Endothelial cell of umbilical vein (primary cell): ENCODE data around the gene EXOC3L1. TPM values are rescaled to one million over a fixed set of nuclear protein-coding genes. Genes with fewer than 3 reads are reported as not detected.

Experiments
- BruUV-seq: library from RNA; stranded (reverse); fragments of 400-500 nt; replicated peaks from 2 replicates; lab custom pipeline; 2021; lab: Mats Ljungman, UMichigan
- CTCF ChIA-PET: fragments of 300-600, 350-600 bp; sonication (Branson Sonifier 250); formaldehyde crosslinking; loops from one replicate; lab custom pipeline; 2021; ENCODE audit warnings: antibody characterized with exemption, inconsistent platforms; lab: Charles Lee
- POLR2A ChIA-PET: fragments of 300-600, 350-600 bp; sonication (Branson Sonifier 250); formaldehyde crosslinking; loops from one replicate; lab custom pipeline; 2021; ENCODE audit warnings: antibody characterized with exemption, inconsistent platforms; lab: Charles Lee
- DNase-seq: peaks from one replicate; pipeline ENCODE4 v3.0.0-alpha.2; 2011; ENCODE audit warnings: low read depth, low spot score
- FAIRE-seq: peaks from 2 replicates; lab custom pipeline; 2011; peaks lifted over from hg19 to GRCh38; lab: Jason Lieb, UNC
- H2AFZ ChIP-seq: 2 replicates; pipeline ENCODE4 v1.6.0; 2012; ENCODE audit warnings: low read depth, low read length, control low read depth, inconsistent platforms
- H3K27ac ChIP-seq: 2 replicates; pipeline ENCODE4 v1.5.1; 2011; ENCODE audit warnings: low read depth, mild to moderate bottlenecking, control low read depth, low read length, moderate library complexity; ENCODE audit not compliant: insufficient read depth
- H3K27me3 ChIP-seq, 2 experiments: 2 replicates each; pipeline versions ENCODE4 v1.6.0 to v1.6.1; 2011; ENCODE audit warnings: low read length in 2 of 2, mixed read lengths in 1 of 2; ENCODE audit not compliant: control insufficient read depth in 2 of 2, insufficient read depth in 2 of 2
- H3K36me3 ChIP-seq, 2 experiments: 2 replicates in 1 of 2; 3 replicates in 1 of 2; pipeline ENCODE4 v1.5.1; 2011; ENCODE audit warnings: low read length in 2 of 2, mild to moderate bottlenecking in 1 of 2, moderate library complexity in 1 of 2; ENCODE audit not compliant: control insufficient read depth in 2 of 2, insufficient read depth in 2 of 2; ENCODE audit errors: extremely low read depth in 1 of 2
- H3K4me1 ChIP-seq: 3 replicates; pipeline ENCODE4 v1.5.1; 2011; ENCODE audit warnings: mild to moderate bottlenecking, low read length; ENCODE audit not compliant: control insufficient read depth, insufficient read depth; ENCODE audit errors: extremely low read depth
- H3K4me2 ChIP-seq: 2 replicates; pipeline ENCODE4 v1.6.1; 2011; ENCODE audit warnings: low read length, control low read depth, mixed read lengths; ENCODE audit not compliant: insufficient read depth
- H3K4me3 ChIP-seq, 3 experiments: fragments of 200-600 bp in 1 of 3; sonication (generic), shearing (Covaris generic) in 1 of 3; replicated peaks in 1 of 3; 2 replicates each; pipeline ENCODE4 v1.5.1; 2011 to 2016; ENCODE audit warnings: control low read depth in 3 of 3, low read length in 3 of 3, mild to moderate bottlenecking in 2 of 3, inconsistent platforms in 1 of 3, low read depth in 1 of 3, moderate library complexity in 1 of 3; ENCODE audit not compliant: insufficient read depth in 1 of 3
- H3K79me2 ChIP-seq: 2 replicates; pipeline ENCODE4 v1.6.0; 2012; ENCODE audit warnings: low read length, inconsistent platforms; ENCODE audit not compliant: control insufficient read depth, insufficient read depth
- H3K9ac ChIP-seq: replicated peaks from 2 replicates; pipeline ENCODE3; 2011; ENCODE audit warnings: low read length, control low read depth; ENCODE audit not compliant: insufficient read depth; ENCODE audit errors: extremely low read depth
- H3K9me1 ChIP-seq: replicated peaks from 3 replicates; pipeline ENCODE4 v1.6.0; 2011; ENCODE audit warnings: mild to moderate bottlenecking, low read length; ENCODE audit not compliant: control insufficient read depth, insufficient read depth; ENCODE audit errors: extremely low read depth
- H3K9me3 ChIP-seq: replicated peaks from 2 replicates; pipeline ENCODE4 v1.5.1; 2012; ENCODE audit warnings: low read length, inconsistent platforms; ENCODE audit not compliant: control insufficient read depth, insufficient read depth
- H4K20me1 ChIP-seq: replicated peaks from 2 replicates; pipeline ENCODE3; 2011; ENCODE audit warnings: mild to moderate bottlenecking, low read length; ENCODE audit not compliant: control insufficient read depth, insufficient read depth; ENCODE audit errors: extremely low read depth
- CTCF ChIP-seq, 2 donors: IDR thresholded peaks; 1 replicate in 1 of 2; 2 replicates in 1 of 2; pipeline ENCODE4 v1.5.1; 2011; ENCODE audit warnings: low read length in 2 of 2, mild to moderate bottlenecking in 2 of 2, moderate library complexity in 2 of 2, control low read depth in 1 of 2, inconsistent platforms in 1 of 2, low read depth in 1 of 2; ENCODE audit not compliant: insufficient read depth in 1 of 2; ENCODE audit errors: extremely low read depth in 1 of 2
- EZH2 ChIP-seq: IDR thresholded peaks from 2 replicates; pipeline ENCODE4 v1.6.1; 2012; ENCODE audit warnings: borderline replicate concordance, low read depth, mild to moderate bottlenecking, moderate library complexity, low read length, inconsistent platforms; ENCODE audit not compliant: severe bottlenecking
- FOS ChIP-seq: IDR thresholded peaks from 2 replicates; pipeline ENCODE4 v1.6.1; 2011; ENCODE audit warnings: mild to moderate bottlenecking, low read length, moderate library complexity, borderline replicate concordance; ENCODE audit not compliant: insufficient read depth
- GATA2 ChIP-seq: IDR thresholded peaks from 2 replicates; pipeline ENCODE4 v1.7.0; 2011; ENCODE audit warnings: low read depth, mild to moderate bottlenecking, moderate library complexity, mixed read lengths, low read length; ENCODE audit not compliant: insufficient read length, insufficient read depth
- JUN ChIP-seq: IDR thresholded peaks from 2 replicates; pipeline ENCODE4 v1.6.1; 2011; ENCODE audit warnings: borderline replicate concordance, low read depth; ENCODE audit not compliant: insufficient read length, insufficient read depth
- MAX ChIP-seq: IDR thresholded peaks from 2 replicates; pipeline ENCODE4 v1.6.1; 2011; ENCODE audit not compliant: insufficient read depth, insufficient read length
- MYC ChIP-seq: IDR thresholded peaks from one replicate; pipeline ENCODE4 v1.6.1; 2011; ENCODE audit warnings: mild to moderate bottlenecking, low read depth, low read length
- POLR2AphosphoS5 ChIP-seq: IDR thresholded peaks from 2 replicates; pipeline ENCODE4 v1.6.1; 2012; ENCODE audit warnings: low read depth, mild to moderate bottlenecking, control low read depth, low read length, moderate library complexity; ENCODE audit not compliant: insufficient read depth
- dilution Hi-C: fragments of 300-500 bp; cut with MboI; formaldehyde crosslinking; loops from one replicate; pipeline ENCODE4 v1.15.0; 2019; ENCODE audit warnings: low sequenced_read_pairs; ENCODE audit not compliant: extremely low pct_ligation_motif_present
- intact Hi-C: fragments of 100-400 bp; cut with micrococcal nuclease; formaldehyde crosslinking; loops from one replicate; pipeline ENCODE4 v1.10.0; 2022
- polyA plus RNA-seq, 4 experiments: library from polyadenylated mRNA; depleted of rRNA in 3 of 4; stranded (reverse) in 3 of 4; unstranded in 1 of 4; fragments of >200 nt; gene quantifications; 2 replicates each; pipeline versions ENCODE4 v1.2.1 to v1.2.3, GENCODE V29; 2011 to 2012; ENCODE audit warnings: missing spikeins in 1 of 4
- total RNA-seq: library from RNA; stranded (reverse); gene quantifications from 2 replicates; pipeline ENCODE4 v1.2.3, GENCODE V29; 2021

The EXOC3L1 gene
- total and polyA plus RNA-seq, 2 donors (not counting 3 experiments of a cell fraction or from before 2014, with no cell fraction given), result 10.8 to 11.6 TPM

GRCh38 chr16:67209565-67209964 lies 19.6 kb upstream of the EXOC3L1 start:
- Histone ChIP-seq H3K4me3 (no peak overlapping the region), H3K4me1 (peaks cover 5% of the 10 kb centered on the region), H3K27ac (no peak overlapping the region), H4K20me1 (no peaks in the 10 kb centered on the region), H3K9me3 (no peaks in the 10 kb centered on the region), H3K9me1 (no peaks in the 10 kb centered on the region), H3K27me3 (no peaks in the 10 kb centered on the region), H2AFZ (no peak overlapping the region), H3K4me2 (no peak overlapping the region), H3K79me2 (no peaks in the 10 kb centered on the region), H3K9ac (no peak overlapping the region), H3K36me3 (no peaks in the 10 kb centered on the region)
- no TSS peak for BruUV-seq
- dilution Hi-C loops (no loop called here), intact Hi-C loops (no loop called here)
- FAIRE-seq (no peak), DNase-seq (no peak)
- ChIA-PET POLR2A (no interaction called here), CTCF (interaction anchor here (0.8 to 1.9 kb wide), 4 partner anchors 10 to 54 kb away, joined by 3 to 10 read pairs (median 3); partner anchors contain the start of gene ELMO3)
- TF ChIP-seq JUN (no peak), POLR2AphosphoS5 (no peak), FOS (no peak), CTCF (IDR thresholded peaks at IDR 0.05; ENCODE audit: extremely low read depth in 1 of 2, insufficient read depth in 1 of 2, low read depth in 1 of 2, low read length in 2 of 2) (no peak), MYC (no peak), EZH2 (no peak), MAX (no peak), GATA2 (no peak)
